Measurements from ENCODE around the gene KCNJ11. TPM values are rescaled to one million over a fixed set of nuclear protein-coding genes. Genes with fewer than 3 reads are reported as not detected.

Gene KCNJ11
- total and polyA plus RNA-seq, 2 of the 4 experiments (the other 2 are of a cell fraction): not detected

DNA sequence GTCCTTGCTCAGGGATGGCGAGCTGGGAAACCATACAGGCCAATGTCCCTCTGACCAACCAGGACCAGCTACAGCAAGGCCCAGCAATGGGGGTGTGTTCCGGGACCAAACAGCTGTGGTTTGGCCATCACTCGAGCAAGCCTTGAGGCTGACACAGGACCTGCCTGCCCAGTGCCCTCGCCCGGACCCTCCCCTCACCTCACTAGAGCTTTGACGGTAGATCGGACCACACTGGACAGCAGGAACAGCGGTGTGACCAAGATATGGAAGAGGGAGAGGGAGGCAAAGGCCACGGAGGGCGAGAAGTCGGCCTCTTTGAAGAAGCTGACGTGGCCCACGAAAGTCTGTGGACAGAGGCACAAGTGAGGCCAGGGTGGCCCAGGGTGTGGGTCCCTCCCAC is 42.2 kb upstream of the KCNJ11 start:
- H2BK5ac ChIP-seq (ENCODE audit: low read depth, low read length, poor library complexity, severe bottlenecking): no peak overlapping the region
- intact Hi-C loops (cut with micrococcal nuclease) (no loop called here), in situ Hi-C loops (cut with MboI; ENCODE audit: low sequenced_read_pairs) (no loop called here), dilution Hi-C loops (cut with HindIII; ENCODE audit: low sequenced_read_pairs, unreplicated experiment) (no loop called here)
- no peaks in the 10 kb centered on the region for H3K4me1 ChIP-seq (ENCODE audit: control insufficient read depth, insufficient read depth, low read length)
- WGBS, 2 experiments (ENCODE audit: extremely low coverage in 2 of 2, insufficient read length in 1 of 2): 85% methylated on average over 5 of the region's 13 CpGs; no CpG with 5 or more reads in 1 of the 2 experiments
- BruUV-seq (replicated peaks): no TSS peak
- no peak for DNase-seq
- H3K4ac ChIP-seq (ENCODE audit: low read depth, low read length): no peak overlapping the region
- ChIA-PET POLR2A (ENCODE audit: unreplicated experiment) (no interaction called here), CTCF (no interaction called here)
- no peak overlapping the region for H2BK15ac ChIP-seq (ENCODE audit: low read depth, low read length)
- no peak overlapping the region for H2BK120ac ChIP-seq (ENCODE audit: low read depth, low read length)
- H3K4me2 ChIP-seq (ENCODE audit: low read depth, low read length): no peak overlapping the region
- H3K9me1 ChIP-seq (ENCODE audit: insufficient read depth, low read length): no peaks in the 10 kb centered on the region
- TF ChIP-seq MAFK (IDR thresholded peaks at IDR 0.05; ENCODE audit: low read depth, low read length) (no peak), RFX5 (IDR thresholded peaks at IDR 0.05; ENCODE audit: low read depth, low read length) (no peak), CEBPB (IDR thresholded peaks at IDR 0.05; ENCODE audit: low read depth, low read length) (no peak), BHLHE40 (IDR thresholded peaks at IDR 0.05; ENCODE audit: low read depth, low read length) (no peak), SMC3 (IDR thresholded peaks at IDR 0.05; ENCODE audit: low read depth, low read length) (no peak), MAZ (IDR thresholded peaks at IDR 0.05; ENCODE audit: borderline replicate concordance, low read depth, low read length) (no peak), NFE2L2 (IDR thresholded peaks at IDR 0.05; ENCODE audit: low read depth, low read length) (no peak)
- TF ChIP-seq, protein P1, sequence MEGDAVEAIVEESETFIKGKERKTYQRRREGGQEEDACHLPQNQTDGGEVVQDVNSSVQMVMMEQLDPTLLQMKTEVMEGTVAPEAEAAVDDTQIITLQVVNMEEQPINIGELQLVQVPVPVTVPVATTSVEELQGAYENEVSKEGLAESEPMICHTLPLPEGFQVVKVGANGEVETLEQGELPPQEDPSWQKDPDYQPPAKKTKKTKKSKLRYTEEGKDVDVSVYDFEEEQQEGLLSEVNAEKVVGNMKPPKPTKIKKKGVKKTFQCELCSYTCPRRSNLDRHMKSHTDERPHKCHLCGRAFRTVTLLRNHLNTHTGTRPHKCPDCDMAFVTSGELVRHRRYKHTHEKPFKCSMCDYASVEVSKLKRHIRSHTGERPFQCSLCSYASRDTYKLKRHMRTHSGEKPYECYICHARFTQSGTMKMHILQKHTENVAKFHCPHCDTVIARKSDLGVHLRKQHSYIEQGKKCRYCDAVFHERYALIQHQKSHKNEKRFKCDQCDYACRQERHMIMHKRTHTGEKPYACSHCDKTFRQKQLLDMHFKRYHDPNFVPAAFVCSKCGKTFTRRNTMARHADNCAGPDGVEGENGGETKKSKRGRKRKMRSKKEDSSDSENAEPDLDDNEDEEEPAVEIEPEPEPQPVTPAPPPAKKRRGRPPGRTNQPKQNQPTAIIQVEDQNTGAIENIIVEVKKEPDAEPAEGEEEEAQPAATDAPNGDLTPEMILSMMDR (conservative IDR thresholded peaks at IDR 0.05; ENCODE audit: low read depth, low read length): no peak
- TF ChIP-seq, protein P2, sequence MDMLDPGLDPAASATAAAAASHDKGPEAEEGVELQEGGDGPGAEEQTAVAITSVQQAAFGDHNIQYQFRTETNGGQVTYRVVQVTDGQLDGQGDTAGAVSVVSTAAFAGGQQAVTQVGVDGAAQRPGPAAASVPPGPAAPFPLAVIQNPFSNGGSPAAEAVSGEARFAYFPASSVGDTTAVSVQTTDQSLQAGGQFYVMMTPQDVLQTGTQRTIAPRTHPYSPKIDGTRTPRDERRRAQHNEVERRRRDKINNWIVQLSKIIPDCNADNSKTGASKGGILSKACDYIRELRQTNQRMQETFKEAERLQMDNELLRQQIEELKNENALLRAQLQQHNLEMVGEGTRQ (IDR thresholded peaks at IDR 0.05; ENCODE audit: low read depth, low read length): no peak
- TF ChIP-seq, protein P3, sequence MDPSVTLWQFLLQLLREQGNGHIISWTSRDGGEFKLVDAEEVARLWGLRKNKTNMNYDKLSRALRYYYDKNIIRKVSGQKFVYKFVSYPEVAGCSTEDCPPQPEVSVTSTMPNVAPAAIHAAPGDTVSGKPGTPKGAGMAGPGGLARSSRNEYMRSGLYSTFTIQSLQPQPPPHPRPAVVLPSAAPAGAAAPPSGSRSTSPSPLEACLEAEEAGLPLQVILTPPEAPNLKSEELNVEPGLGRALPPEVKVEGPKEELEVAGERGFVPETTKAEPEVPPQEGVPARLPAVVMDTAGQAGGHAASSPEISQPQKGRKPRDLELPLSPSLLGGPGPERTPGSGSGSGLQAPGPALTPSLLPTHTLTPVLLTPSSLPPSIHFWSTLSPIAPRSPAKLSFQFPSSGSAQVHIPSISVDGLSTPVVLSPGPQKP (IDR thresholded peaks at IDR 0.05; ENCODE audit: borderline replicate concordance, low read depth, low read length): no peak
- no peak overlapping the region for H4K8ac ChIP-seq (ENCODE audit: low read depth in 2 of 2, low read length in 2 of 2)
- H3K9me3 ChIP-seq (ENCODE audit: control insufficient read depth, insufficient read depth, low read length): no peaks in the 10 kb centered on the region
- no peaks in the 10 kb centered on the region for H4K20me1 ChIP-seq (ENCODE audit: insufficient read depth, low read length)
- H3K18ac ChIP-seq (ENCODE audit: low read depth, low read length): no peak overlapping the region
- no peak overlapping the region for H3K9ac ChIP-seq (ENCODE audit: low read depth, low read length)
- H2AK5ac ChIP-seq (ENCODE audit: low read depth, low read length): no peak overlapping the region
- H3K23ac ChIP-seq (ENCODE audit: low read depth, low read length): no peak overlapping the region
- no peak overlapping the region for H4K91ac ChIP-seq (ENCODE audit: insufficient read depth, low read depth, low read length)
- H2AK9ac ChIP-seq (replicated peaks; ENCODE audit: low read depth, low read length, poor library complexity): no peak overlapping the region
- H3K27ac ChIP-seq (ENCODE audit: insufficient read depth, low read length): no peak overlapping the region
- no peaks in the 10 kb centered on the region for H3K79me1 ChIP-seq (ENCODE audit: low read depth in 1 of 2, low read length in 2 of 2)
- no peak overlapping the region for H3K56ac ChIP-seq (ENCODE audit: extremely low read depth, insufficient read depth, low read length)
- H4K5ac ChIP-seq (ENCODE audit: low read depth, low read length): no peak overlapping the region
- no peak overlapping the region for H3K14ac ChIP-seq (replicated peaks; ENCODE audit: low read depth, low read length)
- H3K27me3 ChIP-seq (ENCODE audit: control insufficient read depth, insufficient read depth, low read length): peaks cover 16% of the 10 kb centered on the region
- ATAC-seq (ENCODE audit: low read depth): no peak
- H3K36me3 ChIP-seq (ENCODE audit: control insufficient read depth, insufficient read depth, low read length): no peaks in the 10 kb centered on the region
- H2BK20ac ChIP-seq (ENCODE audit: low read depth, low read length): no peak overlapping the region
- H3K4me3 ChIP-seq (ENCODE audit: insufficient read depth, low read depth, low read length): no peak overlapping the region
- no peak overlapping the region for H2AFZ ChIP-seq (replicated peaks; ENCODE audit: low read length, poor library complexity)
